Hepatocyte (in vitro differentiated cells): ENCODE measurements around the gene CHAF1A.

Experiments
- EZH2 ChIP-seq: fragments of 200-600 bp; sonication (generic); IDR thresholded peaks from 2 replicates; pipeline ENCODE4 v1.6.1; 2016; ENCODE audit warnings: antibody characterized with exemption, mild to moderate bottlenecking, borderline replicate concordance
- TF ChIP-seq, protein P1 (sequence below): fragments of 200-600 bp; sonication (generic); IDR thresholded peaks from 2 replicates; pipeline ENCODE4 v1.5.1; 2016; ENCODE audit warnings: antibody characterized with exemption, mild to moderate bottlenecking; ENCODE audit not compliant: poor library complexity

DNA sequence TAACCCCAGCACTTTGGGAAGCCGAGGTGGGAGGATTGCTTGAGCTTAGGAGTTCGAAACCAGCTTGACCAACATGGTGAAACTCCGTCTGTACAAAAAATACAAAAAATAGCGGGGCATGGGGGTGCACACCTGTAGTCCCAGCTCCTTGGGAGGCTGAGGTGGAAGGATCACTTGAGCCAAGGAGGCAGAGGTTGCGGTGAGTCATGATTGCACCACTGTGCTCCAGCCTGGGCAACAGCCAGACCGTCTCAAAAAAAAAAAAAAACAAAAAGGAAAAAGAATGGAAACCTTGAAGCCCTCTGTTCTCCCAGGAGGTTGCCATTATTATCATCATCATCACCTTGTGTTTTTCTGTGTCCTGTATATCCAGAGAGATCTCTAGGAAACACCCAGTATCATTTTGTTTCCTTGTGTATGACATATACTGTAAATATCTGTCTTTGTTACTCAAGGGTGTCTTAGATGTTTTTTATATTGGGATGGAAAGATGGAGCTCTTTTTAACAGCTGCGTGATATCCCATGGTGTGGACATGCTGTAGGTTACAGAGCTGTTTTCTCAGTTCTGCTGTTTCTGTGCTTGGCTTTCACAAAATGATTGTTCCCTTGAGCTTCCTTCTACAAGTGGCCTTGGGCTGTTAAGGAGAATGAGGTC is 11.8 kb downstream of the CHAF1A start:
- TF ChIP-seq, protein P1, sequence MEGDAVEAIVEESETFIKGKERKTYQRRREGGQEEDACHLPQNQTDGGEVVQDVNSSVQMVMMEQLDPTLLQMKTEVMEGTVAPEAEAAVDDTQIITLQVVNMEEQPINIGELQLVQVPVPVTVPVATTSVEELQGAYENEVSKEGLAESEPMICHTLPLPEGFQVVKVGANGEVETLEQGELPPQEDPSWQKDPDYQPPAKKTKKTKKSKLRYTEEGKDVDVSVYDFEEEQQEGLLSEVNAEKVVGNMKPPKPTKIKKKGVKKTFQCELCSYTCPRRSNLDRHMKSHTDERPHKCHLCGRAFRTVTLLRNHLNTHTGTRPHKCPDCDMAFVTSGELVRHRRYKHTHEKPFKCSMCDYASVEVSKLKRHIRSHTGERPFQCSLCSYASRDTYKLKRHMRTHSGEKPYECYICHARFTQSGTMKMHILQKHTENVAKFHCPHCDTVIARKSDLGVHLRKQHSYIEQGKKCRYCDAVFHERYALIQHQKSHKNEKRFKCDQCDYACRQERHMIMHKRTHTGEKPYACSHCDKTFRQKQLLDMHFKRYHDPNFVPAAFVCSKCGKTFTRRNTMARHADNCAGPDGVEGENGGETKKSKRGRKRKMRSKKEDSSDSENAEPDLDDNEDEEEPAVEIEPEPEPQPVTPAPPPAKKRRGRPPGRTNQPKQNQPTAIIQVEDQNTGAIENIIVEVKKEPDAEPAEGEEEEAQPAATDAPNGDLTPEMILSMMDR = no peak
- no peak for TF ChIP-seq EZH2
